Neural cell (in vitro differentiated cells): ENCODE data around the gene RBM10. TPM values are rescaled to one million over a fixed set of nuclear protein-coding genes. Genes with fewer than 3 reads are reported as not detected.

ENCODE experiments used
- H2AFZ ChIP-seq: fragments of 200-600, 300-800 bp; sonication (generic), shearing (Covaris generic); 2 replicates; pipeline ENCODE4 v1.6.0; 2014; ENCODE audit warnings: low read depth, mild to moderate bottlenecking, antibody characterized with exemption, low read length, moderate library complexity
- H3F3A ChIP-seq: fragments of 200-600 bp; shearing (Covaris generic); 2 replicates; pipeline ENCODE4 v1.6.1; 2016; ENCODE audit warnings: mild to moderate bottlenecking, moderate library complexity, mixed read lengths, antibody characterized with exemption, low read length; ENCODE audit not compliant: insufficient read depth, poor library complexity, severe bottlenecking
- H3K27ac ChIP-seq: fragments of 200-600, 300-800 bp; sonication (generic), shearing (Covaris generic); 2 replicates; pipeline ENCODE4 v1.5.1; 2014; ENCODE audit warnings: mild to moderate bottlenecking, low read length, moderate library complexity
- H3K27me3 ChIP-seq: fragments of 300-800, 200-600 bp; sonication (generic), shearing (Covaris generic); 2 replicates; pipeline ENCODE4 v1.6.0; 2014; ENCODE audit warnings: mild to moderate bottlenecking, low read depth, low read length, moderate library complexity; ENCODE audit not compliant: insufficient read depth
- H3K36me3 ChIP-seq: fragments of 300-800, 200-600 bp; sonication (generic), shearing (Covaris generic); 2 replicates; pipeline ENCODE4 v1.5.1; 2014; ENCODE audit warnings: mild to moderate bottlenecking, antibody characterized with exemption, low read length, moderate library complexity; ENCODE audit not compliant: insufficient read depth
- H3K4me2 ChIP-seq: fragments of 300-800, 200-600 bp; sonication (generic), shearing (Covaris generic); 2 replicates; pipeline ENCODE4 v1.6.0; 2014; ENCODE audit warnings: mild to moderate bottlenecking, low read length
- H3K4me3 ChIP-seq: fragments of 300-800, 200-600 bp; sonication (generic), shearing (Covaris generic); 2 replicates; pipeline ENCODE4 v1.5.1; 2014; ENCODE audit warnings: mild to moderate bottlenecking, low read length, moderate library complexity
- H3K79me2 ChIP-seq: fragments of 200-600 bp; shearing (Covaris generic); replicated peaks from 2 replicates; pipeline ENCODE4 v1.6.0; 2014; ENCODE audit warnings: mild to moderate bottlenecking, low read length, moderate library complexity; ENCODE audit not compliant: insufficient read depth
- H3K9ac ChIP-seq: fragments of 300-800, 200-600 bp; sonication (generic), shearing (Covaris generic); 2 replicates; pipeline ENCODE4 v1.6.1; 2016; ENCODE audit warnings: mild to moderate bottlenecking, low read length, mixed read lengths
- H3K9me2 ChIP-seq: fragments of 200-600 bp; shearing (Covaris generic); 2 replicates; pipeline ENCODE4 v1.6.1; 2016; ENCODE audit warnings: mild to moderate bottlenecking, low read length, mixed read lengths; ENCODE audit not compliant: insufficient read depth
- H3K9me3 ChIP-seq: fragments of 200-600, 300-800 bp; sonication (generic), shearing (Covaris generic); 2 replicates; pipeline ENCODE4 v1.6.1; 2016; ENCODE audit warnings: mild to moderate bottlenecking, mixed run types, low read length, moderate library complexity, mixed read lengths
- H4K20me1 ChIP-seq: fragments of 200-600 bp; shearing (Covaris generic); 2 replicates; pipeline ENCODE4 v1.6.1; 2016; ENCODE audit warnings: mild to moderate bottlenecking, mixed run types; ENCODE audit not compliant: insufficient read depth
- CTCF ChIP-seq: fragments of 450-650 bp; IDR thresholded peaks from 2 replicates; pipeline ENCODE4 v1.5.1; 2014; ENCODE audit warnings: antibody characterized with exemption, mild to moderate bottlenecking, moderate library complexity; ENCODE audit not compliant: poor library complexity, severe bottlenecking
- EP300 ChIP-seq: fragments of 450-650 bp; conservative IDR thresholded peaks from 2 replicates; pipeline ENCODE4 v1.6.1; 2014; ENCODE audit warnings: antibody characterized with exemption, mild to moderate bottlenecking, moderate library complexity; ENCODE audit not compliant: poor library complexity, severe bottlenecking
- EZH2 ChIP-seq: fragments of 200-600, 300-800 bp; shearing (Covaris generic), sonication (generic); IDR thresholded peaks from 2 replicates; pipeline ENCODE4 v1.6.1; 2014; ENCODE audit warnings: antibody characterized with exemption, low read length, borderline replicate concordance, mild to moderate bottlenecking; ENCODE audit not compliant: insufficient read depth, poor library complexity, severe bottlenecking
- MXI1 ChIP-seq: fragments of 450-650 bp; conservative IDR thresholded peaks from 2 replicates; pipeline ENCODE4 v1.6.1; 2014; ENCODE audit warnings: antibody characterized with exemption, mild to moderate bottlenecking; ENCODE audit not compliant: poor library complexity, severe bottlenecking
- POLR2AphosphoS5 ChIP-seq: IDR thresholded peaks from 2 replicates; pipeline ENCODE4 v1.6.1; 2012
- RAD21 ChIP-seq: fragments of 450-650 bp; conservative IDR thresholded peaks from 2 replicates; pipeline ENCODE4 v1.6.1; 2014; ENCODE audit warnings: antibody characterized with exemption, mild to moderate bottlenecking, moderate library complexity
- REST ChIP-seq: IDR thresholded peaks from 2 replicates; pipeline ENCODE4 v1.6.1; 2012; ENCODE audit warnings: borderline replicate concordance
- SMC3 ChIP-seq: fragments of 450-650 bp; conservative IDR thresholded peaks from 2 replicates; pipeline ENCODE4 v1.6.1; 2014; ENCODE audit warnings: antibody characterized with exemption, mild to moderate bottlenecking, moderate library complexity; ENCODE audit not compliant: poor library complexity
- TAF1 ChIP-seq: IDR thresholded peaks from 2 replicates; pipeline ENCODE4 v1.6.1; 2012; ENCODE audit warnings: low read depth
- polyA plus RNA-seq: library from polyadenylated mRNA; depleted of rRNA; stranded (reverse); fragments of >200 nt; gene quantifications from 2 replicates; pipeline ENCODE4 v1.2.3, GENCODE V29; 2014

Gene RBM10
- polyA plus RNA-seq, 1 donor from 2014 or later: 53.1 TPM

- Histone ChIP-seq H3K36me3 (no peaks in the 10 kb centered on the region), H4K20me1 (no peaks in the 10 kb centered on the region), H3K4me3 (no peak overlapping the region), H3K9me3 (no peaks in the 10 kb centered on the region), H3K4me2 (no peak overlapping the region), H3K27me3 (no peaks in the 10 kb centered on the region), H3F3A (no peaks in the 10 kb centered on the region), H2AFZ (no peak overlapping the region), H3K27ac (no peak overlapping the region), H3K9me2 (no peaks in the 10 kb centered on the region), H3K9ac (no peak overlapping the region), H3K79me2 (peaks cover 4% of the 10 kb centered on the region)
- TF ChIP-seq SMC3 (no peak), MXI1 (no peak), RAD21 (no peak), POLR2AphosphoS5 (no peak), EP300 (no peak), CTCF (no peak), REST (no peak), EZH2 (no peak), TAF1 (no peak)
Measured at GRCh38 chrX:47226531-47227333, 81.7 kb downstream of the RBM10 start.

- H3K27me3 ChIP-seq: no peaks in the 10 kb centered on the region
- H3K4me3 ChIP-seq: no peak overlapping the region
- no peak overlapping the region for H2AFZ ChIP-seq
- H3F3A ChIP-seq: no peaks in the 10 kb centered on the region
- no peak overlapping the region for H3K4me2 ChIP-seq
- no peaks in the 10 kb centered on the region for H3K9me2 ChIP-seq
- no peaks in the 10 kb centered on the region for H3K36me3 ChIP-seq
- no peaks in the 10 kb centered on the region for H3K9me3 ChIP-seq
- H4K20me1 ChIP-seq: no peaks in the 10 kb centered on the region
- no peak overlapping the region for H3K9ac ChIP-seq
- H3K79me2 ChIP-seq: peaks cover under 1% of the 10 kb centered on the region
- TF ChIP-seq TAF1 (no peak), RAD21 (no peak), CTCF (no peak), MXI1 (no peak), POLR2AphosphoS5 (no peak), SMC3 (no peak), EP300 (no peak), REST (no peak), EZH2 (no peak)
- H3K27ac ChIP-seq: no peak overlapping the region
Measured at GRCh38 chrX:47227334-47227583, 82.2 kb downstream of the RBM10 start.
